ENCODE measurements around the gene IGFBP4. TPM values are rescaled to one million over a fixed set of nuclear protein-coding genes. Genes with fewer than 3 reads are reported as not detected.

IGFBP4 gene
- polyA plus RNA-seq, 1 donor, result 240 TPM

- DNase-seq, result no peak
These were observed 14.1 kb downstream of the IGFBP4 start for GRCh38 chr17:40457369-40457768.

- DNase-seq, result no peak
These were observed 14.9 kb downstream of the IGFBP4 start for GRCh38 chr17:40457964-40458791.

DNA sequence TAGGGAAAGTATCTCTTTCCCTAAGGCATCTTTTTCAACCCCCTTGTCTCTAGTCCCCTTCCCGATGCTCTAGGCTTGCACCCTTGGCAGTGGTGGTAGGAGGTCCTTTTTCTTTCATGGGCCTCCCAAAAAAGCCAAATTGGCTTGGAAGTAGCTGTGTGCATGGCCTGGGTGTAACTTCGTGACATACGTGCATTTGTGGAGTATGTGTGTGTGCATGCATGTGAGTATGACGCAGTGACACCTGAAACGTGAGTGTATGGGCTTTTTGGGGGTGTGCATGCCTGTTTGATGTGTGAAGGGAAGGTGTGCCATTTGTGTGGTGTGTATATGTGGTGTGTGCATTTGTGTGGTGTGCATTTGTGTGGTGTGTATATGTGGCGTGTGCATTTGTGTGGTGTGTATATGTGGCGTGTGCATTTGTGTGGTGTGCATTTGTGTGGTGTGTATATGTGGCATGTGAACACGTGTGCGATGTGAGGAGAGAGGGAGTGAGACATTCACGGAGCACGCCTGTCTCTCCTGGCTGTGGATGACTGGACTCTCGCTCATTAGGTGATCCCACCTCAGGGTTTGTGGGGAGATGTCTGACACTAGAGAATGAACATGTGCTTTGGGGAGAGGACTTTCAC, 15.7 kb downstream of the IGFBP4 start:
- no peak for DNase-seq

- DNase-seq, result no peak
These were observed 16.7 kb downstream of the IGFBP4 start for GRCh38 chr17:40459636-40460603.

DNA sequence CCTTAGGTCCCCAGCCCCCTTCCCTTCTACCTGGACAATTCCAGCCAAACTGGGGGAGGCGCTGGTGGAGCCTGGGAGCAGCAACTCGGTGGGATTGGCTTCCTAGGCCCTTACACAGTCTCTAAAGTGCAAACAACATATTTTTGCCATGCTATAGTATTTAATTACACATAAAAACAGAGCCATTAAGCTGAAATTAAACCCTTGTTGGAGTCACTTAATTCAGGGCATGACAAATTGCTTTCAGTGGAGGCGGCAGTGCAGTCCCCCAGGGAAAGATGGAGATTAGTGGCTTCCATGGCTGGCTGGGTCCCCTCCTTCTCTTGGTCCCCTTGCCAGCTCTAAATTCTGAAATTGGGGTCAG, 17.3 kb downstream of the IGFBP4 start:
- DNase-seq, result no peak

DNA sequence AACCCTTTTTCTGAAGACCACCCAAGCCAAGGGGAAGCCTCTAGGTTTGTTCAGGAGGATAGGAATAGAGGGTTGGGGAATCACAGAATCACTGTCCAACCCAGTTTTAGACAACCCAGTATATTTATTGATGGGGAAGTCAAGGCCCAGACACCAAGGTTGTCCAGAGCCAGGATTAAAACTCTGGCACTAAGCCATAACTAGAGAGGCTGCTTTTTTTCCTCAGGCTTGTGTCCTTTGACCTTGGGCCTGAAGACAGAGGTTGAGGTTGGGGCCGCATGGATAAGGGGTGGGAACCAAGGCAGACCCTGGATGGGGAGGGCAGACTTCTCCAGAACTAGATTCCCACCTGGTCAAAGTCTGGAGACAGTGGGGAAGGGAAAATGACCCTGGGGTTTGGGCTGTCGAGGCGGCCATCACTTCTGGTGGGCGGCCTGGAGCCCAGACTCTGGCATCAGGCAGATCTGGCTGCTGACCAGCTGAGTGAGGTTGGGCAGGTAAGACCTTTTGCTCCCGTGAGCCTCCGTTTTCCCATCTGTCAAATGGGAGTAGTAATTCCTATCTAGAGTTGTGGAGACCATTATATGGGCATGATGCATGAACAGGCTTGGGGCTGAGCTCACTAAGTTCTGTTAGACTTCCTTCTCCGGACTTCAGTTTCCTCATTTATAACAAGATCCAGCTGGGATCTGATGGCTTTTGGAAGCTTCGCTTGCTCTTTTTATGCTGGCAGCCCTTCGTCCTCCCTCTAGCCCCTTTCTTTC, 17.9 kb downstream of the IGFBP4 start:
- DNase-seq, result no peak

DNA sequence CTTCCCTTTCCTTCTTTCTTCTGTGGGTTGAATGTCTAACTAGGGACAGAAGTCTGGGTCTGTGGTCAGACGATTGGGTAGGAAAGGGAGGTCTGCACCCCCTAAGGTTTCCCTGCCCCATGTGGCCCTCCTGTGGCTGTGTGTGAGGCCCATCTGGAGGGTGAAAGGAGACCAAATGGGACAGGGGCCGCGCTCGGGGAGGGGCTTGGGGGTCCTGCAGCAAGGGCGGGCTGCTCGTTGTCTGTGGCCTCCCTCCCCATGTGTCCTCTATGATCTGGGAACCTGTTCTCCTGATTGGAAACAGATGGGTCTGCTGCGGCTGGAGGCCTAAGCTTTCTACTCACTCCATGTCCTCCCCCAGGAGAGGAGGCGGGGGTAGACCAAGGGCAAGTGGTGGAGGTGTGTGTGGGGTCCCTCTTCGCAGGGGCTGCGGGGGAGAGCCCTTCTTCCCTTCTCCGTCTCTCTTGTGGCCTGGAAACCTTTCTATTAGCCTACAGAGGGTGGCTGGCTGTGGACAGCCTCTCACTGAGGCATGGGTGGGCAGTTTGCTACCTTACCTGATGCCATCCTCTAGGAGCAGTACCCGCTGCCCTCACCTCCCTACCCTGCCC, 18.6 kb downstream of the IGFBP4 start:
- DNase-seq, result no peak

- no peak for DNase-seq
These were observed 19.3 kb downstream of the IGFBP4 start for GRCh38 chr17:40462343-40463121.

DNA sequence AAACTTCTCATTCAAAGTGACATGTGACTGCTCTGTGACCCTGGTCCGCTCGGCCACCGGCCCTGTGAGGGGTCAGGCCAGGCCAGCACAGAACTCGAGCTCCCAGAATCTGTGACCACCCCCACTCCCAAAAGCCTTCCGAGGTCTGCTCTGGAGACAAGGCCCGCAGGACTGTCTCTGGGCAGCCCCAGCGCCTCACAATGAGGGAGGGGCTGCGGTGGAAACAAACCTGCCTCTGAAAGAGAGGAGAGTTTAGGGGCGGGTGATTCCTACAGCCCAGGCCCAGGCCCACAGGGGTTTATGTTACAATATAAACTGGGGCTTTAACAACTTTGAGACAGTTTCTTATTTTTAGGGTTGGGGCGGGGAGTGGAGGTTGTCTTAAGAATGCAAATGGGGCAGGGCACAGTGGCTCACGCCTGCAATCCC, 19.9 kb downstream of the IGFBP4 start:
- no peak for DNase-seq

DNA sequence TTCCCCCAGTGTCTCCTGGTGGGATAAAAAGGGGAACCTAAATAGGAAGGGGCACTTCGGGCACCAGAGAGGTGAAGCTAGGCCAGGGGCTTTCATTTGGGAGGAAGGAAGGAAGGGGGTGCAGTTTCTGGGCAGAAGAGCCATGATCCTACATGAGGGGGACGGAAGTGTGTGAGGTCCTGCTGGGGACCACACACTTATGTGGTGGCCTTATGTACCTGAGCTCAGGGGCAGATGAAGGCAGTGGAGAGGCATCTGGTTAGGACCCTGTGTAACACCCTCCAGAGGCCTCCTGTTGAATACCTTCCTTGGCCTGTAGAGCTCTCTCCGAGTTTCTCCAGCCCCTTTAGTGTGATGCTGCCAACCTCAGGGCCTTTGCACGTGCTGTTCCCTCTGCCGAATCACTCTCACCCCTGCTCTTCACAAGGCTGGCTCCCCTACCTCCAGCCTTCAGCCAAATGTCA, 21.2 kb downstream of the IGFBP4 start:
- DNase-seq, result no peak

DNA sequence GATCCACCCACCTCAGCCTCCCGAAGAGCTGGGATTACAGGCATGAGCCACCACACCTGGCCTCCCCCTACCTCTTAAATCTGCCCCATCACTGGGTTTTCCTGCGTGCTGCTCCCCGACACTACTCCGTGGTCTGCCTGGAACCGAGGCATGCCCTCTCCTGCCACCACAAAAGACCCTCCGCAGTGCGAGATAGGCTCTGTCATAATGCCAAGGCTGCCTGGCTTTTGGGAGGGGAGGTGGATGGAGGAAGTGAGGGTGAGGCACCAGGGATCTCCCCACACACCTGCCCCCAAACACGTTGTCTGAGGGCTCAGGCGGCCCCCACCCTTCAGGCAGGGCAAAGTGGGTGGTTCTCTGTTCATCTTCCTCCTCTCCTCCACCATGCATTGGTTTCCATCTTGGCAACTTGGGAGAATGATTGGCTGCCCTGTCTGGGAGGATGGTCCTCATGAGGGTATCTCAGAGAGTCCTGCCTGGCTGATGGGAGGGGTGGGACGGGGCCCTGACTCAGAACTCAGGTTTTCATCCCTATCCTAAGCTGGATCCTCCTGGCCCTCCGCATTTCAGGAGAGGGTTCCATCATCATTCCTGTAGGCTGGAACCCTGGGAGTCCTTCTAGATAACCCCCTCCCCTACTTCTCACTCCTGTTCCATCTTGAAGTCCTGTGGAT, 23.2 kb downstream of the IGFBP4 start:
- DNase-seq, result no peak

DNA sequence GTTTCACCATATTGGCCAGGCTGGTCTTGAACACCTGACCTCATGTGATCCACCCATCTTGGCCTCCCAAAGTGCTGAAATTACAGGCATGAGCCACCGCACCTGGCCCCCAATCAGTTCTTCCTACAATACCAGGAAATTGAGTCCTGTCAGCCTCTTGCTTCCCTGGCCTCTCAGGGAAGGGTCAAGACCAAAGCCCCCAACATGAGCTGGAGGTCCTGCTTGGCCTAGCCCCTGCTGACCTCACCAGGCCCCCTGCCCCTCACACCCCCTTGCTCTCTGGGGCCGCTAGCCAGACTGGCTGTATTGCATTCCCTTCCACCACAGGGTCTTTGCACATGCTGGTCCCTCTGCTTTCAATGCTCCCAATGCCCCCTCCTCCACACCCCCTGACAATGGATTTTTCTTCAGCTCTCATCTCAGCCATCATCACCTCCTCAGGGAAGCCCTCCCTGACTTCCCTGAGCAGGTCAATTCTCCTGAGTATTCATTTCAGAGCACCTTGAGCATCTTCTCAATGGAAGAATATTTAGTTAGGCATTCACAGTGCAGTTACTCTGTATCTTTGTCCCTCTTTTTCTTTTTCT, 24.1 kb downstream of the IGFBP4 start:
- DNase-seq, result no peak

DNA sequence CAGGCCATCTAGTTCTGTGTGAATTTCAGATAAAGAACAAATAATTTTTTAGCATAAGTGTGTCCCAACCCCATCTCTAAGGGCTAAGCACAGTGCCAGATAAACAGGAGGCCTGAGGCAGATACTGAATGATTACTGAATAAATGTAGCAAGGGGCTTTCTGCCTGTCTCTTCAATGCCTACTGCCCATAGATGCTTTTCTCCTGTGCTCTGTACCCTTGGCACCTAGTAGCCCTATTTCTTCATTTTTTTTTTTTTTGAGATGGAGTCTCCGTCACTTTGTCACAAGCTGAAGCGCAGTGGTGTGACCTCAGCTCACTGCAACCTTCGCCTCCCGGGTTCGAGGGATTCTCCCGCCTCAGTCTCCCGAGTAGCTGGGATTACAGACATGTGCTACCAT, 25.3 kb downstream of the IGFBP4 start:
- no peak for DNase-seq

- no peak for DNase-seq
These were observed 26.8 kb downstream of the IGFBP4 start for GRCh38 chr17:40469805-40470675.

DNA sequence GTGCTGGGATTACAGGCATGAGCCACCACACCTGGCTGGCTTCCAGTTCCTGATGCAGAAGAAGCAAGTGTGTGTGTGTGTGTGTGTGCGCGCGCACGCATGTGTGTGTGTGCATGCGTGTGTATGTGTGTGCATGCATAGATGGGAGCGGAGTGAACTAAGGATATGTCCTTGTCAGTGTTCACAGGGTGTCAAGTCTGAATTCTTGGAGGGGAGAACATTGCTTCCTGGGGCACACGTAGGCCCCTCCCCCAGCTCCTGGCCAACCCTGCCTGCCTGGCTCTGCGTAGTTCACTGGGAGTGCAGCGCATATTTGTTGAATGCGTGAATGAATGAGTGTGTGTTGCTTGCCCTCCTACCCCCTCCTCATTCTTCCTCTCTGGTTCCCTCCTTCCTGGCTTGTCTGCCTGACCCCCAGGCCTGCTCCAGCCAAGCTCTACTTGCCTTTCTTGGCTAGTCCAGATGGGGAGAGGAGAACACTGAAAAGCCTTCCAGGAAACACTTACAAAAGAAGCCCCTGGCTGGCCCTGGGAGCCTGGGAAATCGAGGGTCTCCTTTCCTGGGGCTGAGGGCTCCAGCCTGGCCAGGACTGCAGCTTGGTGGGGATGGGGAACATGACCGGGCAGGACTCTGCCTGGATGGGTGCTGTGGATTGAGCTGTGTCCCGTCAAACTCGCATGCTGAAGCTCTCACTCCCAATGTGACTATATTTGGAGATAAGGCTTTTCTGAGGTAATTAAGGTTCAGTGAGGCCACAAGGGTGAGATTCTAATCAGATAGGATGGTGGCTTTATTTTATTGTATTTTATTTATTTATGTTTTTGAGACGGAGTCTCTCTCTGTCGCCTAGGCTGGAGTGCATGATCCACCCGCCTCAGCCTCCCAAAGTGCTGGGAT, 27.9 kb downstream of the IGFBP4 start:
- DNase-seq, result no peak

DNA sequence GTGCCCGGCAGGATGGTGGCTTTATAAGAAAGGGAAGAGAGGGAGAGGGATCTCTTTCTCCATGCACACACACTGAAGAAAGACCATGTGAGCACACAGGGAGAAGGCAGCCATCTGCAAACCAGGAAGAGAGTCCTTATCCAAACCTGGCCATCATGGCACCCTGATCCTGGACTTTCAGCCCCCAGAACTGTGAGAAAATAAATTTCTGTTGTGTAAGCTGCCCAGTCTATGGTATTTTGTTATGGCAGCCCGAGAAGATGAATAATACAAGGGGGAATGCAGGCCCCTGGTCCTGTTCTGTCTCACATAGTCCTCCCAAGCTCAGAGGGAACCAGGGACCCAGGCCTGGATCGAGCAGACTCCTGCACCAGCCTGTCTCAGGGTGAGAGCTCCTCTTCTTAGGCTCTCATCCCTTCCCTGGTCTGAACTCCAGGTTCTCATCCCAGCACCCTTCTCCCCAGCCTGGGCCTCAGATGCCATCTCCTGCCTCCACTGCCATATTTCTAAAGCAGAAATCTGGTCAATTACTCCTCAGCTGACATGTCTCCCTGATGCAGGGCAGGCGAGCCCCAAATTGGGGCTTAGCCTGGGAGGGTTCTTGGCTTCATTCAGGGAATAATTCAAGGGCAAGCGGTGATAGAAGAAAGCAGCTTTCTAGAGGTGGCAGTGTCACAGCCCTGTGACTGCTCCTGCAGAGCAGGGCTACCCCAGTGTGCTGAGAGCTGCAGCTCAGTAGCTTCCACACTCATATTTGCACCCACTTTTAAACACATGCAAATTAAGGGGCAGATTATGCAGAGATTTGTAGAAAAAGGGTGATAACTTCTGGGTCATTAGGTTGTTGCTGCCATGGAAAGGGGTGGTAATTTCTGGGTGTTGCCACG, 28.8 kb downstream of the IGFBP4 start:
- DNase-seq, result no peak

Data from hindlimb muscle (tissue), 1 donor.